ENCODE results near the gene ZNF474. TPM values are rescaled to one million over a fixed set of nuclear protein-coding genes. Genes with fewer than 3 reads are reported as not detected.

ZNF474 gene
- total and polyA plus RNA-seq, 2 donors (not counting 1 experiment from before 2014, with no cell fraction given): 0.12 TPM; not detected in 1

GRCh38 chr5:122111460-122111859 is 17.9 kb upstream of the ZNF474 start:
- POLR2A ChIA-PET: no interaction called here

GRCh38 chr5:122112063-122112462 is 17.3 kb upstream of the ZNF474 start:
- intact Hi-C loops (cut with micrococcal nuclease): no loop called here
- no peaks in the 10 kb centered on the region for H3K79me2 ChIP-seq (ENCODE audit: control insufficient read depth, insufficient read depth, low read length)
- TF ChIP-seq EZH2 (IDR thresholded peaks at IDR 0.05; ENCODE audit: borderline replicate concordance, insufficient read depth, low read depth, low read length, poor library complexity, severe bottlenecking): no peak
- no peak for TF ChIP-seq CTCF (IDR thresholded peaks at IDR 0.05)
- no peak overlapping the region for H3K4me3 ChIP-seq (ENCODE audit: control extremely low read depth in 1 of 5, extremely low read depth in 1 of 5, insufficient read depth in 1 of 5, low read depth in 2 of 5, low read length in 4 of 5)
- H4K20me1 ChIP-seq (ENCODE audit: control insufficient read depth, insufficient read depth, low read length, poor library complexity, severe bottlenecking): no peaks in the 10 kb centered on the region
- H3K9me3 Mint-ChIP-seq (ENCODE audit: insufficient read depth): no peaks in the 10 kb centered on the region
- no peaks in the 10 kb centered on the region for H3K27me3 ChIP-seq (replicated peaks in 1 of 4; ENCODE audit: control extremely low read depth in 1 of 4, control insufficient read depth in 3 of 4, insufficient read depth in 4 of 4, low read length in 3 of 4)
- no peaks in the 10 kb centered on the region for H3K9me3 ChIP-seq (ENCODE audit: control extremely low read depth in 1 of 3, control insufficient read depth in 2 of 3, insufficient read depth in 1 of 3, low read length in 2 of 3)
- no peaks in the 10 kb centered on the region for H3K4me1 ChIP-seq (ENCODE audit: control insufficient read depth in 2 of 2, insufficient read depth in 2 of 2, low read length in 2 of 2)
- no peak overlapping the region for H3K27ac ChIP-seq (ENCODE audit: low read length in 2 of 2)
- no peak for ATAC-seq (ENCODE audit: low read depth)
- H3K36me3 ChIP-seq (replicated peaks in 1 of 2; ENCODE audit: control extremely low read depth in 1 of 2, control insufficient read depth in 1 of 2, extremely low read depth in 1 of 2, insufficient read depth in 2 of 2, low read length in 1 of 2): no peaks in the 10 kb centered on the region
- no peak overlapping the region for H3K4me2 ChIP-seq (replicated peaks; ENCODE audit: low read depth, low read length, poor library complexity, severe bottlenecking)
- ChIA-PET CTCF (no interaction called here), POLR2A (no interaction called here)
- H3K9ac ChIP-seq (ENCODE audit: low read length): no peak overlapping the region
- no peak for DNase-seq
- no peak overlapping the region for H3K4me3 Mint-ChIP-seq
- H2AFZ ChIP-seq (ENCODE audit: insufficient read depth, low read depth, low read length, poor library complexity, severe bottlenecking): no peak overlapping the region
- WGBS (ENCODE audit: insufficient coverage): no CpG with 5 or more reads among the region's 3 CpGs
- H3K27ac Mint-ChIP-seq: no peak overlapping the region
- peaks cover 6% of the 10 kb centered on the region for H3K27me3 Mint-ChIP-seq
- no peaks in the 10 kb centered on the region for H3K4me1 Mint-ChIP-seq

More at GRCh38 chr5:122111460-122111859, 17.9 kb upstream of the ZNF474 start:
- ATAC-seq (ENCODE audit: low read depth) (no peak), DNase-seq (no peak)
- Histone ChIP-seq H3K4me2 (replicated peaks; ENCODE audit: low read depth, low read length, poor library complexity, severe bottlenecking) (no peak overlapping the region), H4K20me1 (ENCODE audit: control insufficient read depth, insufficient read depth, low read length, poor library complexity, severe bottlenecking) (no peaks in the 10 kb centered on the region), H3K9me3 (ENCODE audit: control extremely low read depth in 1 of 3, control insufficient read depth in 2 of 3, insufficient read depth in 1 of 3, low read length in 2 of 3) (no peaks in the 10 kb centered on the region), H3K4me1 (ENCODE audit: control insufficient read depth in 2 of 2, insufficient read depth in 2 of 2, low read length in 2 of 2) (no peaks in the 10 kb centered on the region), H3K27ac (ENCODE audit: low read length in 2 of 2) (no peak overlapping the region), H3K9ac (ENCODE audit: low read length) (no peak overlapping the region), H3K36me3 (replicated peaks in 1 of 2; ENCODE audit: control extremely low read depth in 1 of 2, control insufficient read depth in 1 of 2, extremely low read depth in 1 of 2, insufficient read depth in 2 of 2, low read length in 1 of 2) (no peaks in the 10 kb centered on the region), H3K79me2 (ENCODE audit: control insufficient read depth, insufficient read depth, low read length) (no peaks in the 10 kb centered on the region), H3K27me3 (replicated peaks in 1 of 4; ENCODE audit: control extremely low read depth in 1 of 4, control insufficient read depth in 3 of 4, insufficient read depth in 4 of 4, low read length in 3 of 4) (no peaks in the 10 kb centered on the region), H2AFZ (ENCODE audit: insufficient read depth, low read depth, low read length, poor library complexity, severe bottlenecking) (no peak overlapping the region), H3K4me3 (ENCODE audit: control extremely low read depth in 1 of 5, extremely low read depth in 1 of 5, insufficient read depth in 1 of 5, low read depth in 2 of 5, low read length in 4 of 5) (no peak overlapping the region)
- Mint-ChIP-seq H3K4me1 (no peaks in the 10 kb centered on the region), H3K27ac (no peak overlapping the region), H3K9me3 (ENCODE audit: insufficient read depth) (no peaks in the 10 kb centered on the region), H3K27me3 (peaks cover 6% of the 10 kb centered on the region), H3K4me3 (no peak overlapping the region)
- CTCF ChIA-PET: no interaction called here
- TF ChIP-seq CTCF (IDR thresholded peaks at IDR 0.05) (no peak), EZH2 (IDR thresholded peaks at IDR 0.05; ENCODE audit: borderline replicate concordance, insufficient read depth, low read depth, low read length, poor library complexity, severe bottlenecking) (no peak)
- 96% methylated on average over 5 of the region's 5 CpGs for WGBS (ENCODE audit: insufficient coverage)
- intact Hi-C loops (cut with micrococcal nuclease): no loop called here

Data from B cell (primary cell).